Testis (tissue), 2 donors: ENCODE measurements around the gene CNNM1.

Source experiments
- POLR2A ChIP-seq: fragments of 450-650 bp; IDR thresholded peaks from one replicate; pipeline ENCODE4 v1.6.1; 2017; ENCODE audit warnings: antibody characterized with exemption, mild to moderate bottlenecking, moderate library complexity
- TF ChIP-seq, protein P1 (sequence below), 3 experiments: fragments of 450-650 bp in 2 of 3; fragments of 200-600 bp in 1 of 3; sonication (generic) in 1 of 3; IDR thresholded peaks; one replicate each; pipeline ENCODE4 v1.5.1; 2016 to 2019; ENCODE audit warnings: antibody characterized with exemption in 3 of 3, mild to moderate bottlenecking in 2 of 3, moderate library complexity in 1 of 3

GRCh38 chr10:99337901-99338300, 8.7 kb downstream of the CNNM1 start:
- TF ChIP-seq, protein P1, sequence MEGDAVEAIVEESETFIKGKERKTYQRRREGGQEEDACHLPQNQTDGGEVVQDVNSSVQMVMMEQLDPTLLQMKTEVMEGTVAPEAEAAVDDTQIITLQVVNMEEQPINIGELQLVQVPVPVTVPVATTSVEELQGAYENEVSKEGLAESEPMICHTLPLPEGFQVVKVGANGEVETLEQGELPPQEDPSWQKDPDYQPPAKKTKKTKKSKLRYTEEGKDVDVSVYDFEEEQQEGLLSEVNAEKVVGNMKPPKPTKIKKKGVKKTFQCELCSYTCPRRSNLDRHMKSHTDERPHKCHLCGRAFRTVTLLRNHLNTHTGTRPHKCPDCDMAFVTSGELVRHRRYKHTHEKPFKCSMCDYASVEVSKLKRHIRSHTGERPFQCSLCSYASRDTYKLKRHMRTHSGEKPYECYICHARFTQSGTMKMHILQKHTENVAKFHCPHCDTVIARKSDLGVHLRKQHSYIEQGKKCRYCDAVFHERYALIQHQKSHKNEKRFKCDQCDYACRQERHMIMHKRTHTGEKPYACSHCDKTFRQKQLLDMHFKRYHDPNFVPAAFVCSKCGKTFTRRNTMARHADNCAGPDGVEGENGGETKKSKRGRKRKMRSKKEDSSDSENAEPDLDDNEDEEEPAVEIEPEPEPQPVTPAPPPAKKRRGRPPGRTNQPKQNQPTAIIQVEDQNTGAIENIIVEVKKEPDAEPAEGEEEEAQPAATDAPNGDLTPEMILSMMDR (IDR thresholded peaks at IDR 0.05) = no peak
- no peak for TF ChIP-seq POLR2A
